ENCODE measurements around the gene NELL1. TPM values are rescaled to one million over a fixed set of nuclear protein-coding genes. Genes with fewer than 3 reads are reported as not detected.

Gene NELL1
- total RNA-seq, 1 experiment from 2014 or later, result 0.34 TPM

- no peak for DNase-seq (ENCODE audit: low spot score)
- in situ Hi-C loops (cut with HindIII; ENCODE audit: low sequenced_read_pairs), result no loop called here
Measured at GRCh38 chr11:21415606-21416005, 746.2 kb downstream of the NELL1 start.

- in situ Hi-C loops (cut with HindIII; ENCODE audit: low sequenced_read_pairs), result no loop called here
Measured at GRCh38 chr11:21421711-21422329, 752.4 kb downstream of the NELL1 start.

GRCh38 chr11:21426931-21427330 is 757.5 kb downstream of the NELL1 start:
- in situ Hi-C loops (cut with HindIII; ENCODE audit: low sequenced_read_pairs), result no loop called here
- no peak for DNase-seq (ENCODE audit: low spot score)

More at GRCh38 chr11:21421711-21422329, 752.4 kb downstream of the NELL1 start:
- DNase-seq (ENCODE audit: low spot score), result no peak

- no peak for DNase-seq (ENCODE audit: low spot score)
- in situ Hi-C loops (cut with HindIII; ENCODE audit: low sequenced_read_pairs), result no loop called here
Measured at GRCh38 chr11:21427726-21428125, 758.3 kb downstream of the NELL1 start.

GRCh38 chr11:21428796-21429195 is 759.4 kb downstream of the NELL1 start:
- no peak for DNase-seq (ENCODE audit: low spot score)
- in situ Hi-C loops (cut with HindIII; ENCODE audit: low sequenced_read_pairs), result no loop called here

- in situ Hi-C loops (cut with HindIII; ENCODE audit: low sequenced_read_pairs), result no loop called here
- DNase-seq (ENCODE audit: low spot score), result no peak
Measured at GRCh38 chr11:21429401-21429800, 760.0 kb downstream of the NELL1 start.

GRCh38 chr11:21430537-21430936 is 761.2 kb downstream of the NELL1 start:
- no peak for DNase-seq (ENCODE audit: low spot score)
- in situ Hi-C loops (cut with HindIII; ENCODE audit: low sequenced_read_pairs), result no loop called here

- in situ Hi-C loops (cut with HindIII; ENCODE audit: low sequenced_read_pairs), result no loop called here
- no peak for DNase-seq (ENCODE audit: low spot score)
Measured at GRCh38 chr11:21446939-21447590, 777.7 kb downstream of the NELL1 start.

GRCh38 chr11:21447871-21448270 is 778.5 kb downstream of the NELL1 start:
- in situ Hi-C loops (cut with HindIII; ENCODE audit: low sequenced_read_pairs), result no loop called here
- DNase-seq (ENCODE audit: low spot score), result no peak

- no peak for DNase-seq (ENCODE audit: low spot score)
- in situ Hi-C loops (cut with HindIII; ENCODE audit: low sequenced_read_pairs), result no loop called here
Measured at GRCh38 chr11:21456186-21456585, 786.8 kb downstream of the NELL1 start.

- no peak for DNase-seq (ENCODE audit: low spot score)
Measured at GRCh38 chr11:21460082-21460481, 790.7 kb downstream of the NELL1 start.

GRCh38 chr11:21461701-21462100 is 792.3 kb downstream of the NELL1 start:
- in situ Hi-C loops (cut with HindIII; ENCODE audit: low sequenced_read_pairs), result no loop called here
- DNase-seq (ENCODE audit: low spot score), result no peak

More at GRCh38 chr11:21460082-21460481, 790.7 kb downstream of the NELL1 start:
- in situ Hi-C loops (cut with HindIII; ENCODE audit: low sequenced_read_pairs), result no loop called here

GRCh38 chr11:21464601-21465193 is 795.3 kb downstream of the NELL1 start:
- DNase-seq (ENCODE audit: low spot score), result no peak
- in situ Hi-C loops (cut with HindIII; ENCODE audit: low sequenced_read_pairs), result no loop called here

GRCh38 chr11:21465203-21465602 is 795.8 kb downstream of the NELL1 start:
- in situ Hi-C loops (cut with HindIII; ENCODE audit: low sequenced_read_pairs), result no loop called here
- no peak for DNase-seq (ENCODE audit: low spot score)

- in situ Hi-C loops (cut with HindIII; ENCODE audit: low sequenced_read_pairs), result no loop called here
- no peak for DNase-seq (ENCODE audit: low spot score)
Measured at GRCh38 chr11:21465920-21466319, 796.5 kb downstream of the NELL1 start.

GRCh38 chr11:21470521-21470920 is 801.1 kb downstream of the NELL1 start:
- no peak for DNase-seq (ENCODE audit: low spot score)
- in situ Hi-C loops (cut with HindIII; ENCODE audit: low sequenced_read_pairs), result no loop called here

GRCh38 chr11:21472261-21472660 is 802.9 kb downstream of the NELL1 start:
- in situ Hi-C loops (cut with HindIII; ENCODE audit: low sequenced_read_pairs), result no loop called here

GRCh38 chr11:21474529-21474928 is 805.1 kb downstream of the NELL1 start:
- DNase-seq (ENCODE audit: low spot score), result no peak
- in situ Hi-C loops (cut with HindIII; ENCODE audit: low sequenced_read_pairs), result no loop called here

More at GRCh38 chr11:21472261-21472660, 802.9 kb downstream of the NELL1 start:
- DNase-seq (ENCODE audit: low spot score), result no peak

GRCh38 chr11:21475276-21475675 is 805.9 kb downstream of the NELL1 start:
- in situ Hi-C loops (cut with HindIII; ENCODE audit: low sequenced_read_pairs), result no loop called here
- no peak for DNase-seq (ENCODE audit: low spot score)

GRCh38 chr11:21476588-21476987 is 807.2 kb downstream of the NELL1 start:
- in situ Hi-C loops (cut with HindIII; ENCODE audit: low sequenced_read_pairs), result no loop called here
- no peak for DNase-seq (ENCODE audit: low spot score)

GRCh38 chr11:21480240-21480639 is 810.9 kb downstream of the NELL1 start:
- in situ Hi-C loops (cut with HindIII; ENCODE audit: low sequenced_read_pairs), result no loop called here
- no peak for DNase-seq (ENCODE audit: low spot score)
